Measurements from ENCODE around the gene TRAT1. TPM values are rescaled to one million over a fixed set of nuclear protein-coding genes. Genes with fewer than 3 reads are reported as not detected.

Gene TRAT1
- total and polyA plus RNA-seq, 2 experiments from 2014 or later, result not detected

DNA sequence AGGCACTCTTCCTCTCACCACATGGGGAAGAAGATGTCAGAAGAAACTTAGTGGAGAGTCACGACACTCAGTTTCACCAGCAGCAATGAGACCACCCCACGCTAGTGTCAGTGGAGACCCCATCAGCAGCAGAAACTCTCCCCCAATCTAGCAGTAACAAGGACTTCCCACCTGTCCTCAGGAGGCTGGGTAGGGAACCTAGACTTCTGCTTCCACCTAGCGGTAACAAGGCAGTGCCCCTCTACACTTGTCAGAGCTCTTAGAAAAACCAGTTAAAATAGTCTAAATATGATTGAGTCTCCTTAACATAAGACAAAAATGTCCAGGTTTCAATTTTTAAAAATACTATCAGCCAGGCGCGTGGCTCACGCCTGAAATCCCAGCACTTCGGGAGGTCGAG is 57.3 kb downstream of the TRAT1 start:
- DNase-seq (ENCODE audit: low spot score), result no peak
- Histone ChIP-seq H3K27me3 (no peaks in the 10 kb centered on the region), H3K4me2 (no peak overlapping the region), H2AFZ (no peak overlapping the region), H3K4me1 (ENCODE audit: insufficient read depth) (no peaks in the 10 kb centered on the region), H3K36me3 (replicated peaks; ENCODE audit: insufficient read depth, low read depth) (no peaks in the 10 kb centered on the region), H3K9me2 (replicated peaks; ENCODE audit: insufficient read depth) (no peaks in the 10 kb centered on the region), H3K27ac (no peak overlapping the region), H3K4me3 (no peak overlapping the region), H3K9me3 (ENCODE audit: low read depth) (no peaks in the 10 kb centered on the region), H4K20me1 (ENCODE audit: insufficient read depth, poor library complexity, severe bottlenecking) (no peaks in the 10 kb centered on the region), H3K79me2 (no peaks in the 10 kb centered on the region)
- 79% methylated on average over 8 of the region's 8 CpGs for WGBS (ENCODE audit: low lambda C conversion rate, missing lambda C conversion rate)
- TF ChIP-seq EZH2 (IDR thresholded peaks at IDR 0.05; ENCODE audit: borderline replicate concordance), result no peak
- no peak for TF ChIP-seq EZH2phosphoT487 (IDR thresholded peaks at IDR 0.05; ENCODE audit: low read depth, severe bottlenecking, unreplicated experiment)
- no peak for TF ChIP-seq CTCF (IDR thresholded peaks at IDR 0.05; ENCODE audit: poor library complexity)

DNA sequence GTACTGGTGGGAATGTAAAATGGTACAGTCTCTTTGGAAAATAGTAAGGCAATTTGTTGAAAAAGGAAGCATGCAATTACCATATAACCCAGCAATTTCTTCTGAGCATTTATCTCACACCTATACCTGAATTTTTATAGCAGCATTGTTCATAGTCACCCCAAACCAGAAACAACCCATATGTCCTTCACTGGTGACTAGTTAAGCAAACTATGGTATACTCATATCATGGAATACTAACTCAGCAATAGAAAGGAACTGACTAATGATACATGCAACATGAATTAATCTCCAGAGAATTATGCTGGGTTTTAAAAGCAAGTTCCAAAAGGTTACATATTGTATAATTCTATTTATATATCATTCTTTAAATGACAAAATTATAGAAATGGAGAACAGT is 60.2 kb downstream of the TRAT1 start:
- Histone ChIP-seq H3K4me2 (no peak overlapping the region), H3K9me2 (replicated peaks; ENCODE audit: insufficient read depth) (no peaks in the 10 kb centered on the region), H4K20me1 (ENCODE audit: insufficient read depth, poor library complexity, severe bottlenecking) (no peaks in the 10 kb centered on the region), H3K79me2 (no peaks in the 10 kb centered on the region), H3K4me1 (ENCODE audit: insufficient read depth) (no peaks in the 10 kb centered on the region), H3K4me3 (no peak overlapping the region), H3K27me3 (no peaks in the 10 kb centered on the region), H3K36me3 (replicated peaks; ENCODE audit: insufficient read depth, low read depth) (no peaks in the 10 kb centered on the region), H3K9me3 (ENCODE audit: low read depth) (no peaks in the 10 kb centered on the region), H3K27ac (no peak overlapping the region), H2AFZ (no peak overlapping the region)
- DNase-seq (ENCODE audit: low spot score), result no peak
- TF ChIP-seq EZH2 (IDR thresholded peaks at IDR 0.05; ENCODE audit: borderline replicate concordance) (no peak), EZH2phosphoT487 (IDR thresholded peaks at IDR 0.05; ENCODE audit: low read depth, severe bottlenecking, unreplicated experiment) (no peak), CTCF (IDR thresholded peaks at IDR 0.05; ENCODE audit: poor library complexity) (no peak)

- no peaks in the 10 kb centered on the region for H3K79me2 ChIP-seq
- no peak overlapping the region for H3K27ac ChIP-seq
- H3K27me3 ChIP-seq, result no peaks in the 10 kb centered on the region
- H2AFZ ChIP-seq, result no peak overlapping the region
- DNase-seq (ENCODE audit: low spot score), result no peak
- no peak overlapping the region for H3K4me2 ChIP-seq
- H3K36me3 ChIP-seq (replicated peaks; ENCODE audit: insufficient read depth, low read depth), result no peaks in the 10 kb centered on the region
- H3K9me3 ChIP-seq (ENCODE audit: low read depth), result no peaks in the 10 kb centered on the region
- no peaks in the 10 kb centered on the region for H3K9me2 ChIP-seq (replicated peaks; ENCODE audit: insufficient read depth)
- 0% methylated on average over 1 of the region's 1 CpG for WGBS (ENCODE audit: low lambda C conversion rate, missing lambda C conversion rate)
- TF ChIP-seq EZH2phosphoT487 (IDR thresholded peaks at IDR 0.05; ENCODE audit: low read depth, severe bottlenecking, unreplicated experiment) (no peak), EZH2 (IDR thresholded peaks at IDR 0.05; ENCODE audit: borderline replicate concordance) (no peak), CTCF (IDR thresholded peaks at IDR 0.05; ENCODE audit: poor library complexity) (no peak)
- H4K20me1 ChIP-seq (ENCODE audit: insufficient read depth, poor library complexity, severe bottlenecking), result no peaks in the 10 kb centered on the region
- H3K4me3 ChIP-seq, result no peak overlapping the region
- H3K4me1 ChIP-seq (ENCODE audit: insufficient read depth), result no peaks in the 10 kb centered on the region
Observed at GRCh38 chr3:108883373-108883772, 60.8 kb downstream of the TRAT1 start.

DNA sequence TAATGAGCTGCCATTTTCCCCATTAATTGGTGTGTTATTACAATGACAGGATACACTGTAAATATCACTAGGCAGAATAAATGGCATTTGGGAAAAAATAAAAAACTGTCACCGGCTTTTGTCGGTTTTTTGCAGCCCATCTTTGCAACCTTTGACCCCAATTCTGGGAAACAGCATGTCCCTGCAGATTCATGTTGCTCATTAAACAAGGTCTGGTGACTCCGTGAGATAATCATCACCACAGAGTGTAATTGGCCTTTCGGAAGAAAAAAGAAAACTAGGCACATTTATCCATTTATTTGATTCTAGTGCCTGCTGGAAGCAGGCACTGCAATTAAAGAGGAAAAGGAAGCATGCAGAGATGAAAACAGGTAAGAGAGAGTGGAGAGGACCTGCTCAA is 64.5 kb downstream of the TRAT1 start:
- no peaks in the 10 kb centered on the region for H3K9me3 ChIP-seq (ENCODE audit: low read depth)
- WGBS (ENCODE audit: low lambda C conversion rate, missing lambda C conversion rate), result 59% methylated on average over 4 of the region's 4 CpGs
- H3K79me2 ChIP-seq, result no peaks in the 10 kb centered on the region
- peak overlapping the region; percentile 27 for H3K4me2 ChIP-seq
- no peaks in the 10 kb centered on the region for H3K4me1 ChIP-seq (ENCODE audit: insufficient read depth)
- TF ChIP-seq EZH2phosphoT487 (IDR thresholded peaks at IDR 0.05; ENCODE audit: low read depth, severe bottlenecking, unreplicated experiment) (no peak), EZH2 (IDR thresholded peaks at IDR 0.05; ENCODE audit: borderline replicate concordance) (no peak), CTCF (IDR thresholded peaks at IDR 0.05; ENCODE audit: poor library complexity) (no peak)
- H3K27ac ChIP-seq, result no peak overlapping the region
- H3K36me3 ChIP-seq (replicated peaks; ENCODE audit: insufficient read depth, low read depth), result no peaks in the 10 kb centered on the region
- H2AFZ ChIP-seq, result no peak overlapping the region
- no peaks in the 10 kb centered on the region for H3K27me3 ChIP-seq
- no peaks in the 10 kb centered on the region for H3K9me2 ChIP-seq (replicated peaks; ENCODE audit: insufficient read depth)
- DNase-seq (ENCODE audit: low spot score), result no peak
- H4K20me1 ChIP-seq (ENCODE audit: insufficient read depth, poor library complexity, severe bottlenecking), result no peaks in the 10 kb centered on the region
- no peak overlapping the region for H3K4me3 ChIP-seq
